Upper lobe of right lung (tissue), 1 donor: ENCODE data around the gene ALOX5. TPM values are rescaled to one million over a fixed set of nuclear protein-coding genes. Genes with fewer than 3 reads are reported as not detected.
"Not testable (repeated sequence)": the region's sequence is repeated elsewhere in the genome, so short reads cannot be mapped to it uniquely, and the experiment has no call there.

Source experiments
- ATAC-seq: fragments of 200-7000 bp; cut with Tn5 transposase; one replicate; pipeline ENCODE4 v1.9.1; 2020; ENCODE audit warnings: mild to moderate bottlenecking, moderate library complexity
- DNase-seq: peaks from one replicate; pipeline ENCODE4 v3.0.0-alpha.2; 2020
- H3K27ac ChIP-seq: fragments of 200-600 bp; one replicate; pipeline ENCODE4 v1.8.0; 2022
- H3K27me3 ChIP-seq: fragments of 200-600 bp; one replicate; pipeline ENCODE4 v1.8.0; 2022; ENCODE audit warnings: mild to moderate bottlenecking
- H3K36me3 ChIP-seq: fragments of 200-600 bp; one replicate; pipeline ENCODE4 v1.8.0; 2022
- H3K4me1 ChIP-seq: fragments of 200-600 bp; one replicate; pipeline ENCODE4 v1.8.0; 2022
- H3K4me3 ChIP-seq: fragments of 200-600 bp; one replicate; pipeline ENCODE4 v1.8.0; 2022; ENCODE audit warnings: mild to moderate bottlenecking
- H3K9me3 ChIP-seq: fragments of 200-600 bp; one replicate; pipeline ENCODE4 v1.8.0; 2022
- CTCF ChIP-seq: fragments of 200-600 bp; IDR thresholded peaks from one replicate; pipeline ENCODE4 v1.8.0; 2022; ENCODE audit warnings: antibody characterized with exemption
- intact Hi-C: fragments of 100-400 bp; cut with DNase I; formaldehyde crosslinking; loops from one replicate; pipeline ENCODE4 v1.11.0; 2022
- total RNA-seq: library from RNA; stranded (reverse); fragmentation: NEBNext Ultra II Directional; extraction: Animal tissue kit (Norgen Biotek cat#: 25700); gene quantifications from one replicate; pipeline ENCODE4 v1.2.1, GENCODE V29; 2021
- donor health status: DM: no; HTN: yes; CAD: no; lungs with severe emphysema.

ALOX5 gene
- total RNA-seq, 1 donor from 2014 or later: 128 TPM

GRCh38 chr10:45353186-45353585, 20.8 kb upstream of the ALOX5 start:
- no peak overlapping the region for H3K27ac ChIP-seq
- ATAC-seq (peak; percentile 43), DNase-seq (no peak)
- H3K36me3 ChIP-seq: no peaks in the 10 kb centered on the region
- H3K4me1 ChIP-seq: no peaks in the 10 kb centered on the region
- no peak overlapping the region for H3K4me3 ChIP-seq
- intact Hi-C loops: no loop called here
- H3K9me3 ChIP-seq: no peaks in the 10 kb centered on the region
- H3K27me3 ChIP-seq: no peaks in the 10 kb centered on the region
- TF ChIP-seq CTCF: no peak

- intact Hi-C loops: no loop called here
- Histone ChIP-seq H3K9me3 (no peaks in the 10 kb centered on the region), H3K27me3 (no peaks in the 10 kb centered on the region), H3K27ac (peak overlapping the region; percentile 30), H3K4me3 (no peak overlapping the region), H3K36me3 (no peaks in the 10 kb centered on the region), H3K4me1 (no peaks in the 10 kb centered on the region)
- no peak for TF ChIP-seq CTCF
- DNase-seq: peak; percentile 72
- peak; percentile 95 for ATAC-seq
Observed at GRCh38 chr10:45354261-45354660, 19.8 kb upstream of the ALOX5 start.

- ATAC-seq (peak; percentile 77), DNase-seq (no peak)
- Histone ChIP-seq H3K36me3 (no peaks in the 10 kb centered on the region), H3K4me1 (no peaks in the 10 kb centered on the region), H3K27ac (no peak overlapping the region), H3K27me3 (no peaks in the 10 kb centered on the region), H3K4me3 (no peak overlapping the region), H3K9me3 (no peaks in the 10 kb centered on the region)
- intact Hi-C loops: no loop called here
- TF ChIP-seq CTCF: no peak
Observed at GRCh38 chr10:45355494-45355893, 18.5 kb upstream of the ALOX5 start.

- H3K36me3 ChIP-seq, H3K27me3 ChIP-seq, H3K27ac ChIP-seq, H3K4me1 ChIP-seq, DNase-seq, intact Hi-C loops, H3K4me3 ChIP-seq, ATAC-seq, H3K9me3 ChIP-seq: not testable (repeated sequence)
Observed at GRCh38 chr10:45358961-45359360, 15.1 kb upstream of the ALOX5 start.

GRCh38 chr10:45361983-45362799, 11.8 kb upstream of the ALOX5 start:
- H3K36me3 ChIP-seq, H3K4me1 ChIP-seq, intact Hi-C loops, H3K4me3 ChIP-seq, H3K9me3 ChIP-seq, ATAC-seq, H3K27ac ChIP-seq, H3K27me3 ChIP-seq: not testable (repeated sequence)
- peak; percentile 38 for DNase-seq

- DNase-seq, H3K36me3 ChIP-seq, H3K27ac ChIP-seq, ATAC-seq, H3K27me3 ChIP-seq, H3K4me3 ChIP-seq, H3K4me1 ChIP-seq, H3K9me3 ChIP-seq, intact Hi-C loops: not testable (repeated sequence)
Observed at GRCh38 chr10:45367643-45368042, 6.4 kb upstream of the ALOX5 start.

GRCh38 chr10:45368181-45368580, 5.8 kb upstream of the ALOX5 start:
- ATAC-seq: no peak
- no peaks in the 10 kb centered on the region for H3K36me3 ChIP-seq
- no peak for DNase-seq
- TF ChIP-seq CTCF: no peak
- H3K9me3 ChIP-seq: no peaks in the 10 kb centered on the region
- H3K4me3 ChIP-seq: no peak overlapping the region
- H3K4me1 ChIP-seq: peaks cover 3% of the 10 kb centered on the region
- intact Hi-C loops: no loop called here
- H3K27me3 ChIP-seq: no peaks in the 10 kb centered on the region
- no peak overlapping the region for H3K27ac ChIP-seq
